NCI-H2227 treated with DMSO at 0.1 percent for 48 hours (cell line): ENCODE measurements around the gene REC114.

Source experiments
- DNase-seq: peaks from one replicate; lab custom pipeline; 2025; lab: John Stamatoyannopoulos, UW

The REC114 gene

GRCh38 chr15:73605759-73606436 lies 162.9 kb downstream of the REC114 start:
- peak; percentile 37 for DNase-seq

- DNase-seq, result no peak
Observed at GRCh38 chr15:73607405-73607804, 164.4 kb downstream of the REC114 start.

GRCh38 chr15:73607843-73608242 lies 164.9 kb downstream of the REC114 start:
- no peak for DNase-seq

- no peak for DNase-seq
Observed at GRCh38 chr15:73608475-73608874, 165.5 kb downstream of the REC114 start.

GRCh38 chr15:73608941-73609340 lies 166.0 kb downstream of the REC114 start:
- no peak for DNase-seq
